H9 (cell line): ENCODE results near the gene RDH13. TPM values are rescaled to one million over a fixed set of nuclear protein-coding genes. Genes with fewer than 3 reads are reported as not detected.
"Not testable (repeated sequence)": the region's sequence is repeated elsewhere in the genome, so short reads cannot be mapped to it uniquely, and the experiment has no call there.

Experiments used
- DNase-seq: peaks from one replicate; pipeline ENCODE4 v3.0.0-alpha.2; 2017
- H2AFZ ChIP-seq: one replicate; pipeline ENCODE4 v1.6.1; 2013; ENCODE audit warnings: mild to moderate bottlenecking, low read length, control low read depth, moderate library complexity
- H2AK5ac ChIP-seq: 2 replicates; pipeline ENCODE4 v1.6.1; 2013; ENCODE audit warnings: low read length, control low read depth, mixed read lengths; ENCODE audit not compliant: insufficient read length
- H2BK120ac ChIP-seq: one replicate; pipeline ENCODE4 v1.6.1; 2013; ENCODE audit warnings: low read depth, mild to moderate bottlenecking, low read length, control low read depth, inconsistent platforms; ENCODE audit not compliant: poor library complexity, severe bottlenecking
- H2BK12ac ChIP-seq: 2 replicates; pipeline ENCODE4 v1.6.1; 2013; ENCODE audit warnings: low read length, control low read depth, mixed read lengths, low read depth; ENCODE audit not compliant: insufficient read length
- H2BK15ac ChIP-seq: 2 replicates; pipeline ENCODE4 v1.6.1; 2013; ENCODE audit warnings: low read depth, low read length, control low read depth
- H2BK20ac ChIP-seq: one replicate; pipeline ENCODE4 v1.6.1; 2013; ENCODE audit warnings: low read depth, mild to moderate bottlenecking, low read length, control low read depth, inconsistent platforms; ENCODE audit not compliant: poor library complexity, severe bottlenecking
- H2BK5ac ChIP-seq: 2 replicates; pipeline ENCODE4 v1.6.1; 2013; ENCODE audit warnings: low read length, control low read depth, mixed read lengths; ENCODE audit not compliant: insufficient read length
- H3K14ac ChIP-seq: 2 replicates; pipeline ENCODE4 v1.6.1; 2013; ENCODE audit warnings: low read length, control low read depth; ENCODE audit not compliant: insufficient read depth
- H3K18ac ChIP-seq: 2 replicates; pipeline ENCODE4 v1.6.1; 2013; ENCODE audit warnings: low read depth, mild to moderate bottlenecking, mixed read lengths, low read length, control low read depth; ENCODE audit not compliant: insufficient read length
- H3K23ac ChIP-seq: 2 replicates; pipeline ENCODE4 v1.6.1; 2013; ENCODE audit warnings: low read length, control low read depth, mixed read lengths, low read depth; ENCODE audit not compliant: insufficient read length
- H3K23me2 ChIP-seq: 2 replicates; pipeline ENCODE4 v1.6.1; 2013; ENCODE audit warnings: low read depth, mild to moderate bottlenecking, mixed read lengths, low read length, control low read depth; ENCODE audit not compliant: insufficient read length, poor library complexity, severe bottlenecking
- H3K27ac ChIP-seq: 2 replicates; pipeline ENCODE4 v1.5.1; 2013; ENCODE audit warnings: low read length, control low read depth, mixed read lengths, low read depth; ENCODE audit not compliant: insufficient read length
- H3K27me3 ChIP-seq: 2 replicates; pipeline ENCODE4 v1.6.1; 2013; ENCODE audit warnings: low read length, control low read depth, inconsistent platforms; ENCODE audit not compliant: insufficient read depth
- H3K4ac ChIP-seq: 2 replicates; pipeline ENCODE4 v1.6.1; 2013; ENCODE audit warnings: low read depth, mild to moderate bottlenecking, control low read depth, inconsistent platforms, low read length, moderate library complexity
- H3K4me1 ChIP-seq: 2 replicates; pipeline ENCODE4 v1.6.1; 2013; ENCODE audit warnings: low read length, control low read depth, inconsistent platforms; ENCODE audit not compliant: insufficient read depth
- H3K4me2 ChIP-seq: 2 replicates; pipeline ENCODE4 v1.6.1; 2013; ENCODE audit warnings: low read length, control low read depth, mixed read lengths; ENCODE audit not compliant: insufficient read length, insufficient read depth
- H3K56ac ChIP-seq: 2 replicates; pipeline ENCODE4 v1.6.1; 2013; ENCODE audit warnings: low read depth, mild to moderate bottlenecking, mixed read lengths, low read length, control low read depth; ENCODE audit not compliant: insufficient read length
- H3K79me1 ChIP-seq: 2 replicates; pipeline ENCODE4 v1.6.1; 2013; ENCODE audit warnings: low read depth, mild to moderate bottlenecking, moderate library complexity, low read length, control low read depth, inconsistent platforms; ENCODE audit not compliant: insufficient read depth, poor library complexity, severe bottlenecking
- H3K79me2 ChIP-seq: 2 replicates; pipeline ENCODE4 v1.6.1; 2013; ENCODE audit warnings: low read length, control low read depth, inconsistent platforms; ENCODE audit not compliant: insufficient read depth
- H3K9ac ChIP-seq: 2 replicates; pipeline ENCODE4 v1.6.1; 2013; ENCODE audit warnings: low read length, control low read depth, mixed read lengths; ENCODE audit not compliant: insufficient read length; ENCODE audit errors: extremely low read depth
- H3K9me3 ChIP-seq: one replicate; pipeline ENCODE4 v1.6.1; 2013; ENCODE audit warnings: low read depth, low read length, inconsistent platforms; ENCODE audit not compliant: control insufficient read depth
- H3T11ph ChIP-seq: one replicate; pipeline ENCODE4 v1.6.1; 2013; ENCODE audit warnings: mild to moderate bottlenecking, low read length, control low read depth, inconsistent platforms
- H4K20me1 ChIP-seq: one replicate; pipeline ENCODE4 v1.6.1; 2013; ENCODE audit not compliant: control insufficient read depth, insufficient read length, insufficient read depth
- H4K5ac ChIP-seq: 2 replicates; pipeline ENCODE4 v1.6.1; 2013; ENCODE audit warnings: low read depth, mild to moderate bottlenecking, mixed read lengths, low read length, control low read depth; ENCODE audit not compliant: insufficient read length
- H4K8ac ChIP-seq: replicated peaks from 2 replicates; pipeline ENCODE4 v1.6.1; 2013; ENCODE audit warnings: low read length, control low read depth, mixed read lengths, low read depth; ENCODE audit not compliant: insufficient read length
- H4K91ac ChIP-seq: 2 replicates; pipeline ENCODE4 v1.6.1; 2013; ENCODE audit warnings: low read depth, mild to moderate bottlenecking, moderate library complexity, mixed read lengths, low read length, control low read depth; ENCODE audit not compliant: insufficient read length
- H3K27ac Mint-ChIP-seq, 3 experiments: 2 replicates in 2 of 3; 3 replicates in 1 of 3; pipeline ENCODE4 v1.8.0; 2020 to 2021; ENCODE audit warnings: mixed read lengths in 3 of 3, mild to moderate bottlenecking in 1 of 3, moderate library complexity in 1 of 3
- H3K27me3 Mint-ChIP-seq: 2 replicates; pipeline ENCODE4 v1.8.0; 2021; ENCODE audit warnings: low read depth, mild to moderate bottlenecking, moderate library complexity, mixed read lengths
- H3K36me3 Mint-ChIP-seq, 3 experiments: 2 replicates in 2 of 3; 3 replicates in 1 of 3; pipeline ENCODE4 v1.8.0; 2020 to 2021; ENCODE audit warnings: low read depth in 3 of 3, mixed read lengths in 3 of 3; ENCODE audit not compliant: insufficient read depth in 1 of 3
- H3K4me1 Mint-ChIP-seq, 2 experiments: 2 replicates each; pipeline ENCODE4 v1.8.0; 2020; ENCODE audit warnings: mixed read lengths in 2 of 2
- H3K4me3 Mint-ChIP-seq, 2 experiments: 2 replicates in 1 of 2; 3 replicates in 1 of 2; pipeline ENCODE4 v1.8.0; 2020 to 2021; ENCODE audit warnings: mild to moderate bottlenecking in 2 of 2, mixed read lengths in 2 of 2, moderate library complexity in 1 of 2
- H3K9me3 Mint-ChIP-seq, 2 experiments: 2 replicates in 1 of 2; 3 replicates in 1 of 2; pipeline ENCODE4 v1.8.0; 2020; ENCODE audit warnings: mild to moderate bottlenecking in 2 of 2, mixed read lengths in 2 of 2, moderate library complexity in 1 of 2
- WGBS: extraction: QIAGEN DNeasy Blood & Tissue Kit; methylation state at CpG from one replicate; pipeline ENCODE4 v1.1.7; 2013; ENCODE audit warnings: missing lambda C conversion rate, low lambda C conversion rate, mixed read lengths; ENCODE audit not compliant: insufficient read length; ENCODE audit errors: extremely low coverage; 5-methylcytosine and 5-hydroxymethylcytosine counted together
- total RNA-seq: library from RNA; stranded (reverse); gene quantifications from 2 replicates; pipeline ENCODE4 v1.2.1, GENCODE V29; 2021

RDH13 gene
- total RNA-seq, 1 experiment from 2014 or later, result 21.5 TPM

DNA sequence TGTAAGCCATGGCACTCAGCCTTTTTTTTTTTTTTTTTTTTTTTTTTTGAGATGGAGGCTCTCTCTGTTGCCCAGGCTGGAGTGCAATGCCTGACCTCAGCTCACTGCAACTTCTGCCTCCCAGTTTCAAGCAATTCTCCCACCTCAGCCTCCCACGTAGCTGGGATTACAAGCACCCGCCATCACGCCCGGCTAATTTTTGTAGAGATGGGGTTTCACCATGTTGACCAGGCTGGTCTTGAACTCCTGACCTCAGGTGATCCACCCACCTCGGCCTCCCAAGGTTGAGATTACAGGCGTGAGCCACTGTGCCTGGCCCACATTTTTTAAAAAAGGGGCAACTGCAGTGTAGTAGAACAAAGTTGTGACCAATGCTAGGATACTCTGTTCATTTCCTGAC, 25.3 kb downstream of the RDH13 start:
- H3K27ac Mint-ChIP-seq, H3K4me1 Mint-ChIP-seq: not testable (repeated sequence)
- no CpG with 5 or more reads among the region's 6 CpGs for WGBS

More for the DNA sequence above, 25.3 kb downstream of the RDH13 start:
- H2BK20ac ChIP-seq, H3K18ac ChIP-seq, H3K27me3 ChIP-seq, H2BK15ac ChIP-seq, H3K56ac ChIP-seq, H2BK5ac ChIP-seq, H3K23ac ChIP-seq, H3T11ph ChIP-seq, H4K5ac ChIP-seq, H3K4me2 ChIP-seq, H3K9ac ChIP-seq, H3K27ac ChIP-seq, H4K8ac ChIP-seq, DNase-seq, H3K23me2 ChIP-seq, H3K79me2 ChIP-seq, H3K4ac ChIP-seq, H3K27me3 Mint-ChIP-seq, H3K4me1 ChIP-seq, H3K14ac ChIP-seq, H3K9me3 ChIP-seq, H2AK5ac ChIP-seq, H2BK120ac ChIP-seq, H4K20me1 ChIP-seq, H2BK12ac ChIP-seq, H3K79me1 ChIP-seq, H3K4me3 Mint-ChIP-seq, H4K91ac ChIP-seq, H2AFZ ChIP-seq: not testable (repeated sequence)
- H3K36me3 Mint-ChIP-seq, result peaks cover 2 to 23% (median 2%) of the 10 kb centered on the region in 3 experiments; a peak in 6 of 7 replicates
- peaks cover 0 to 24% of the 10 kb centered on the region in 2 experiments; a peak in 2 of 5 replicates for H3K9me3 Mint-ChIP-seq
